ENCODE data around the gene APOL4.

DNA sequence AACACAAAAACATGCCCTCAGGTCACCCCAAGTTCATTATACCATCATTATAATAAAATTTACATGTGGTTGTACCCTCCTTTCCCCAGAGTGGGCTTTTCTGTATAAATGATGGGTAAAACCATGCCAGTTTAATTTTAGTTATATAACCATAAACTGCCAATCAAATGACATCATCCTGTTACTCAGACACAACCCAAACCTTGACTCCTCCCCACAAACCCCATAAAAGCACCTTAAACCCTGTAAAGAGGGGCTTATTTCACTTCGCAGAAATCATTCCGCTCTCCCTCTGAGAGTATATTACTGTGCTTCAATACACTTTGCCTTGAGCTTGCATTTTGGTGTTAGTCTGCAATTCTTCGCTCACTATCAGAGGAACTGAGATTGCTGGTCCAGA is 35.5 kb downstream of the APOL4 start:
- TF ChIP-seq GABPA (IDR thresholded peaks at IDR 0.05; ENCODE audit: low read depth): no peak
- TF ChIP-seq, protein P1, sequence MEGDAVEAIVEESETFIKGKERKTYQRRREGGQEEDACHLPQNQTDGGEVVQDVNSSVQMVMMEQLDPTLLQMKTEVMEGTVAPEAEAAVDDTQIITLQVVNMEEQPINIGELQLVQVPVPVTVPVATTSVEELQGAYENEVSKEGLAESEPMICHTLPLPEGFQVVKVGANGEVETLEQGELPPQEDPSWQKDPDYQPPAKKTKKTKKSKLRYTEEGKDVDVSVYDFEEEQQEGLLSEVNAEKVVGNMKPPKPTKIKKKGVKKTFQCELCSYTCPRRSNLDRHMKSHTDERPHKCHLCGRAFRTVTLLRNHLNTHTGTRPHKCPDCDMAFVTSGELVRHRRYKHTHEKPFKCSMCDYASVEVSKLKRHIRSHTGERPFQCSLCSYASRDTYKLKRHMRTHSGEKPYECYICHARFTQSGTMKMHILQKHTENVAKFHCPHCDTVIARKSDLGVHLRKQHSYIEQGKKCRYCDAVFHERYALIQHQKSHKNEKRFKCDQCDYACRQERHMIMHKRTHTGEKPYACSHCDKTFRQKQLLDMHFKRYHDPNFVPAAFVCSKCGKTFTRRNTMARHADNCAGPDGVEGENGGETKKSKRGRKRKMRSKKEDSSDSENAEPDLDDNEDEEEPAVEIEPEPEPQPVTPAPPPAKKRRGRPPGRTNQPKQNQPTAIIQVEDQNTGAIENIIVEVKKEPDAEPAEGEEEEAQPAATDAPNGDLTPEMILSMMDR (IDR thresholded peaks at IDR 0.05; ENCODE audit: insufficient read depth, low read length): no peak
- no peak for TF ChIP-seq POLR2AphosphoS5 (IDR thresholded peaks at IDR 0.05; ENCODE audit: low read depth)
- TF ChIP-seq, protein P2, sequence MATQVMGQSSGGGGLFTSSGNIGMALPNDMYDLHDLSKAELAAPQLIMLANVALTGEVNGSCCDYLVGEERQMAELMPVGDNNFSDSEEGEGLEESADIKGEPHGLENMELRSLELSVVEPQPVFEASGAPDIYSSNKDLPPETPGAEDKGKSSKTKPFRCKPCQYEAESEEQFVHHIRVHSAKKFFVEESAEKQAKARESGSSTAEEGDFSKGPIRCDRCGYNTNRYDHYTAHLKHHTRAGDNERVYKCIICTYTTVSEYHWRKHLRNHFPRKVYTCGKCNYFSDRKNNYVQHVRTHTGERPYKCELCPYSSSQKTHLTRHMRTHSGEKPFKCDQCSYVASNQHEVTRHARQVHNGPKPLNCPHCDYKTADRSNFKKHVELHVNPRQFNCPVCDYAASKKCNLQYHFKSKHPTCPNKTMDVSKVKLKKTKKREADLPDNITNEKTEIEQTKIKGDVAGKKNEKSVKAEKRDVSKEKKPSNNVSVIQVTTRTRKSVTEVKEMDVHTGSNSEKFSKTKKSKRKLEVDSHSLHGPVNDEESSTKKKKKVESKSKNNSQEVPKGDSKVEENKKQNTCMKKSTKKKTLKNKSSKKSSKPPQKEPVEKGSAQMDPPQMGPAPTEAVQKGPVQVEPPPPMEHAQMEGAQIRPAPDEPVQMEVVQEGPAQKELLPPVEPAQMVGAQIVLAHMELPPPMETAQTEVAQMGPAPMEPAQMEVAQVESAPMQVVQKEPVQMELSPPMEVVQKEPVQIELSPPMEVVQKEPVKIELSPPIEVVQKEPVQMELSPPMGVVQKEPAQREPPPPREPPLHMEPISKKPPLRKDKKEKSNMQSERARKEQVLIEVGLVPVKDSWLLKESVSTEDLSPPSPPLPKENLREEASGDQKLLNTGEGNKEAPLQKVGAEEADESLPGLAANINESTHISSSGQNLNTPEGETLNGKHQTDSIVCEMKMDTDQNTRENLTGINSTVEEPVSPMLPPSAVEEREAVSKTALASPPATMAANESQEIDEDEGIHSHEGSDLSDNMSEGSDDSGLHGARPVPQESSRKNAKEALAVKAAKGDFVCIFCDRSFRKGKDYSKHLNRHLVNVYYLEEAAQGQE (IDR thresholded peaks at IDR 0.05; ENCODE audit: insufficient replicate concordance, low read depth): no peak

Measured in HL-60 (cell line).